Activated naive CD4-positive, alpha-beta T cell treated with anti-CD3 and anti-CD28 coated beads for 36 hours (primary cell): ENCODE results near the gene ANKRD33B. TPM values are rescaled to one million over a fixed set of nuclear protein-coding genes. Genes with fewer than 3 reads are reported as not detected.
A peak's percentile ranks its signal among the peaks of the same experiment; 100 is the strongest.
"Not testable (repeated sequence)": the region's sequence is repeated elsewhere in the genome, so short reads cannot be mapped to it uniquely, and the experiment has no call there.

Source experiments
- CTCF ChIA-PET: fragments of 350-600 bp; sonication (Branson Sonifier 250); formaldehyde crosslinking; loops from one replicate; lab custom pipeline; 2021; ENCODE audit warnings: antibody characterized with exemption; lab: Charles Lee
- DNase-seq: peaks from one replicate; pipeline ENCODE4 v3.0.0-alpha.2; 2020
- H3K27ac Mint-ChIP-seq: one replicate; pipeline ENCODE4 v1.8.0; 2021; ENCODE audit warnings: mild to moderate bottlenecking, mixed read lengths
- H3K27me3 Mint-ChIP-seq: one replicate; pipeline ENCODE4 v1.8.0; 2021; ENCODE audit warnings: low read depth, mixed read lengths
- H3K36me3 Mint-ChIP-seq: one replicate; pipeline ENCODE4 v1.8.0; 2021; ENCODE audit warnings: low read depth, mixed read lengths
- H3K4me1 Mint-ChIP-seq: one replicate; pipeline ENCODE4 v1.8.0; 2021; ENCODE audit warnings: low read depth, mixed read lengths
- H3K4me3 Mint-ChIP-seq: one replicate; pipeline ENCODE4 v1.8.0; 2021; ENCODE audit warnings: mild to moderate bottlenecking, moderate library complexity, mixed read lengths
- H3K9me3 Mint-ChIP-seq: one replicate; pipeline ENCODE4 v1.8.0; 2021; ENCODE audit warnings: mixed read lengths
- intact Hi-C: fragments of 100-400 bp; cut with micrococcal nuclease; formaldehyde crosslinking; loops from one replicate; pipeline ENCODE4 v1.15.1; 2023
- total RNA-seq, 2 experiments: library from RNA; stranded (reverse); gene quantifications; one replicate each; pipeline ENCODE4 v1.2.3, GENCODE V29; 2021

The ANKRD33B gene
- total RNA-seq, 2 experiments from 2014 or later = 1.9 to 2.5 TPM

DNA sequence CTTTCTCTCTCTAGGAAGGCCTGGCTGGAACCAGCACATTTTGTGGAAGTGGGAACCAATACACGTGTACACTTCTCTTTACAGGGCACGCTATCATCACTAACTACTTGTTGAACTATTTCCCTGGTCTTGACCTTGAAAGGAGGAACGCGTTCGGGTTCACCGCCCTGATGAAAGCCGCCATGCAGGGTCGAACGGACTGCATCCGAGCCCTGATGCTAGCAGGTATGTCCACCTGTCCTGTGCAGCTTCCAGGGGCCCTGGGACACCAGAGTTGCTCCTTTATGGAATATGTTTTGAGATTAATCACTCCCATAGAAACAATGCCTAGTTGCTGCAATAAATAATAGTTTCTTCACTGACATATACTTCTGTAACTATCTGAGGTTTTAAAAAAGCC, 74.1 kb downstream of the ANKRD33B start:
- peaks cover 38% of the 10 kb centered on the region for H3K4me1 Mint-ChIP-seq
- H3K9me3 Mint-ChIP-seq = peaks cover 11% of the 10 kb centered on the region
- CTCF ChIA-PET = interaction anchor here (2.7 kb wide), 1 partner anchor 10 kb away, joined by 8 read pairs; no protein-coding TSS in a partner anchor
- intact Hi-C loops = loop anchor here (10.0 kb wide), 1 partner anchor 383 kb away; the partner anchor contains the start of gene CCT5
- H3K27me3 Mint-ChIP-seq = no peaks in the 10 kb centered on the region
- DNase-seq = no peak
- no peak overlapping the region for H3K4me3 Mint-ChIP-seq
- H3K27ac Mint-ChIP-seq = no peak overlapping the region
- H3K36me3 Mint-ChIP-seq = peaks cover 9% of the 10 kb centered on the region

DNA sequence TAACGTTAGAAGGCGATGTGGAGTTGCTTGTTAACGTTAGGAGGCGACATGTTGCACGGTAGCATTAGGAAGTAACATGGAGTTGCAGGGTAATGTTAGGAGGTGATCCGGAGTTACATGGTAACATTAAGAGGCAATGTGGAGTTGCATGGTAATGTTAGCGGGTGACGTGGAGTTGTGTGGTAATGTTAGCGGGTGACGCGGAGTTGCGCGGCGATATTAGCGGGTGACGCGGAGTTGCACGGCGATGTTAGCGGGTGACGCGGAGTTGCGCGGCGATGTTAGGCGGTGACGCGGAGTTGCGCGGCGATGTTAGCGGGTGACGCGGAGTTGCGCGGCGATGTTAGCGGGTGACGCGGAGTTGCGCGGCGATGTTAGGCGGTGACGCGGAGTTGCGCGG, 74.9 kb downstream of the ANKRD33B start:
- CTCF ChIA-PET = interaction anchor here (2.7 kb wide), 1 partner anchor 11 kb away, joined by 8 read pairs; no protein-coding TSS in a partner anchor
- not testable (repeated sequence) for H3K27me3 Mint-ChIP-seq, H3K36me3 Mint-ChIP-seq, H3K4me3 Mint-ChIP-seq, H3K27ac Mint-ChIP-seq, DNase-seq
- Mint-ChIP-seq H3K4me1 (peaks cover 32% of the 10 kb centered on the region), H3K9me3 (peaks cover 11% of the 10 kb centered on the region)
- intact Hi-C loops = loop anchor here (10.0 kb wide), 1 partner anchor 384 kb away; the partner anchor contains the start of gene CCT5

DNA sequence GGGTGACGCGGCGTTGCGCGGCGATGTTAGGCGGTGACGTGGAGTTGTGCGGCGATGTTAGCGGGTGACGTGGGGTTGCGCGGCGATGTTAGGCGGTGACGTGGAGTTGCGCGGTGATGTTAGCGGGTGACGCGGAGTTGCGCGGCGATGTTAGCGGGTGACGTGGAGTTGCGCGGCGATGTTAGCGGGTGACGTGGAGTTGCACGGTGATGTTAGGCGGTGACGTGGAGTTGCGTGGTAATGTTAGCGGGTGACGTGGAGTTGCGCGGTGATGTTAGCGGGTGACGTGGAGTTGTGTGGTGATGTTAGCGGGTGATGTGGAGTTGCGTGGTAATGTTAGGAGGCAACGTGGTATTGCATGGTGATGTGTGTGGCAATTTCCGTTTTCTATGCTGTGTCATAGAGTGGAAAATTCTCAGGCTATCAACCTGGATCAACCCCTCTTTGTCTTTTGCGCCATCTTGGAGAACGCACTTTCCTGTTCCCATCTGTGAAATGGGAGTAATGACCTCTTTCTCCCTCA, 76.0 kb downstream of the ANKRD33B start:
- Mint-ChIP-seq H3K4me3 (no peak overlapping the region), H3K36me3 (peaks cover 9% of the 10 kb centered on the region), H3K27ac (no peak overlapping the region), H3K27me3 (peaks cover 11% of the 10 kb centered on the region), H3K4me1 (peaks cover 27% of the 10 kb centered on the region), H3K9me3 (peaks cover 11% of the 10 kb centered on the region)
- intact Hi-C loops = loop anchor here (10.0 kb wide), 1 partner anchor 385 kb away; the partner anchor contains the start of gene CCT5
- CTCF ChIA-PET = no interaction called here
- no peak for DNase-seq

DNA sequence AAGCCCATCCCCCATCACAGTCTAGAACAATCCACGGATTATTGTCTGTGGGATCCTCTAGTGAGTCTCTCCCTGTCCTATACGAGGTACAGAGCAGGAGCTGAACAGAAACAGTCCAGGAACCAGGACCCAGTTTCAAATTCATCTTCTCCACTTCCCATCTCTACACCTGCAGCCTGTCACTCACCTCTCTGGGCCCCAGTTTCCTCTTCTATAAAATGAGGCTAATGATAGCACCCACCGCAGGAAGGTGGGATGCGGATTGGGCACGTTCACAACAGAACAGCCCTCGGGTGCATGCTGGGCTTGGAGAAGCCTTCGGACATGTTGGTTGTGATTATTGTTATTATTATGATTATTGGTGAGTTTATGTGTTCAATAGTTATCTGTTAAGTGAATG, 78.5 kb downstream of the ANKRD33B start:
- peaks cover 11% of the 10 kb centered on the region for H3K27me3 Mint-ChIP-seq
- no peak for DNase-seq
- H3K36me3 Mint-ChIP-seq = peaks cover 9% of the 10 kb centered on the region
- H3K9me3 Mint-ChIP-seq = peaks cover 11% of the 10 kb centered on the region
- intact Hi-C loops = no loop called here
- H3K27ac Mint-ChIP-seq = no peak overlapping the region
- no peak overlapping the region for H3K4me3 Mint-ChIP-seq
- H3K4me1 Mint-ChIP-seq = peaks cover 12% of the 10 kb centered on the region
- CTCF ChIA-PET = no interaction called here

DNA sequence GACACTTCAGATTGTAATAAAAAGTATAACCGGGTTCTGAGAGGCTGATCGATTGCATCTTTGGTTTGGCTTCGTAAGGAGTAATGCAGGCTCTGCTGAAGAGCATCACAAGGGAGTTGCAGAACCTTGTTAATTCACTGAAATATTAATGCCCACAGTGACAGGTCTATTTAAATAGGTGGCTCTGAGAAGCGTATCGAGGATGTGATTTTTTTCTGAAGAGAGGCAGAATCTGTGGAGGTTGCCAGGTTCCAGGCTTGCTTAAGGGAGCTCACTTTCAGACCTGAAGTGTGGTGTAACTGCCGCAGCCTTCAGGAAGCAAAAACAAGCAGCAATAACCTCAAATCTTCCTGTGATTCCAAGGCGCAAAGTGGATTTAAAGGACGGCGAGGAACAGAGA, 80.3 kb downstream of the ANKRD33B start:
- intact Hi-C loops = no loop called here
- Mint-ChIP-seq H3K9me3 (peaks cover 6% of the 10 kb centered on the region), H3K36me3 (peaks cover 6% of the 10 kb centered on the region), H3K4me3 (no peak overlapping the region), H3K27ac (no peak overlapping the region), H3K4me1 (peaks cover 12% of the 10 kb centered on the region), H3K27me3 (peaks cover 11% of the 10 kb centered on the region)
- DNase-seq = no peak
- CTCF ChIA-PET = no interaction called here

DNA sequence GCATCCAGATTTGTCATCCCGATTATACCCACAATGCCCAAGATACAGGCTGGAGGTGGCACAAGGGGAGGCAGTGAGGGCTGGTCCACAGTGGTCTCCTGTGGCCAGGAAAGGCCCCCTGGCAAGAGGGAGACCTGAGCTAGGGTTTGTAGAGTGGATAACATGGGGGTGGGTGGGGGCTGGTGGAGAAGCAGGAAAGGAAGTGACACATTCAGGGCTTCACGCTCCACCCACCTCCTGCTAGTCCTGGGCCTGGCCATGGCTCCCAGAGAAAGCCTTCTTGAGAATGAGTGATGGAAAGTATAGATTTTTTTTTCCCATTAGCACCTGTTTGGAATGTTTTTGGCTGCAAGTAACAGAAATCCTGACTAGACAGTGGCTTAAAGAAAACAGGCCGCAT, 81.3 kb downstream of the ANKRD33B start:
- no peak overlapping the region for H3K27ac Mint-ChIP-seq

DNA sequence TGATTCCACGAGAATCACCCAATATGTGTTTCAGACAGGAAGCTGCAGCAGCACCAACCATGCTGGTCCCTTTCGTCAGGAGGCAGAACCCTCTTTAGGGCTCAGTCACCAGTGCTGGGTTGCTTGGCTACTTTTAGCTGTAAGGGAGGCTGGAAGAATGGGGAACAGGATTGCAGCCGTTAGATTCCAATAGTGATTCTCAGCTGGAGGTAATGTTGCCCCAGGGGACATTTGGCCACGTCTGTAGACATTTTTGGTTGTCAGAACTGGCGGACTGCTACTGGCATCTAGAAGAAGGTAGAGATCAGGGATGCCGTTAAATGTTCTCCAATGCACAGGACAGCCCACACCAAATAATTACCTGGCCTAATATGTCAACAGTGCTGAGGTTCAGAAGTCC, 81.8 kb downstream of the ANKRD33B start:
- Mint-ChIP-seq H3K27ac (no peak overlapping the region), H3K36me3 (peaks cover 1% of the 10 kb centered on the region), H3K4me3 (no peak overlapping the region), H3K4me1 (peaks cover 12% of the 10 kb centered on the region), H3K27me3 (peaks cover 11% of the 10 kb centered on the region), H3K9me3 (no peaks in the 10 kb centered on the region)
- intact Hi-C loops = no loop called here
- no peak for DNase-seq
- CTCF ChIA-PET = no interaction called here

More for the DNA sequence above, 81.3 kb downstream of the ANKRD33B start:
- Mint-ChIP-seq H3K4me1 (peaks cover 12% of the 10 kb centered on the region), H3K27me3 (peaks cover 11% of the 10 kb centered on the region), H3K4me3 (no peak overlapping the region), H3K9me3 (peaks cover 2% of the 10 kb centered on the region), H3K36me3 (peaks cover 3% of the 10 kb centered on the region)
- intact Hi-C loops = no loop called here
- CTCF ChIA-PET = no interaction called here
- DNase-seq = peak; percentile 25

DNA sequence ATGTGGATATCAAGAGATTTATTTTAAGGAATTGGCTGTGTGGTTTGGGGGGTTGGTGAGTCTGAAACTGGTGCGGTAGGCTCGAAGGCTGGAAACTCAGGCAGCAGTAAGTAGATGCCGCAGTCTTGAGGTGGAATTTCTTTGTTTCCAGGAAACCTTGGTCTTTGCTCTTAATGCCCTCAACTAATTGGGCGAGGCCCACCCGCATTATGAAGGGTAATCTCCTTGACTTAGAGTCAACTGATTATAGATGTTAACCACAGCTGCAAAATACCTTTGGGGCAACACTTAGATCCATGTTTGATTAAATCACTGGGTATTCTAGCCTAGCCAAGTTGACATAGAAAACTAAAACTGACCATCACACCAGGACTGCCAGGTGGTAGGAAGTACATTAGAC, 83.8 kb downstream of the ANKRD33B start:
- no peak for DNase-seq
- H3K27ac Mint-ChIP-seq = no peak overlapping the region
- CTCF ChIA-PET = no interaction called here
- peaks cover 11% of the 10 kb centered on the region for H3K27me3 Mint-ChIP-seq
- H3K9me3 Mint-ChIP-seq = no peaks in the 10 kb centered on the region
- intact Hi-C loops = no loop called here
- H3K4me1 Mint-ChIP-seq = peaks cover 12% of the 10 kb centered on the region
- peaks cover 1% of the 10 kb centered on the region for H3K36me3 Mint-ChIP-seq
- no peak overlapping the region for H3K4me3 Mint-ChIP-seq

DNA sequence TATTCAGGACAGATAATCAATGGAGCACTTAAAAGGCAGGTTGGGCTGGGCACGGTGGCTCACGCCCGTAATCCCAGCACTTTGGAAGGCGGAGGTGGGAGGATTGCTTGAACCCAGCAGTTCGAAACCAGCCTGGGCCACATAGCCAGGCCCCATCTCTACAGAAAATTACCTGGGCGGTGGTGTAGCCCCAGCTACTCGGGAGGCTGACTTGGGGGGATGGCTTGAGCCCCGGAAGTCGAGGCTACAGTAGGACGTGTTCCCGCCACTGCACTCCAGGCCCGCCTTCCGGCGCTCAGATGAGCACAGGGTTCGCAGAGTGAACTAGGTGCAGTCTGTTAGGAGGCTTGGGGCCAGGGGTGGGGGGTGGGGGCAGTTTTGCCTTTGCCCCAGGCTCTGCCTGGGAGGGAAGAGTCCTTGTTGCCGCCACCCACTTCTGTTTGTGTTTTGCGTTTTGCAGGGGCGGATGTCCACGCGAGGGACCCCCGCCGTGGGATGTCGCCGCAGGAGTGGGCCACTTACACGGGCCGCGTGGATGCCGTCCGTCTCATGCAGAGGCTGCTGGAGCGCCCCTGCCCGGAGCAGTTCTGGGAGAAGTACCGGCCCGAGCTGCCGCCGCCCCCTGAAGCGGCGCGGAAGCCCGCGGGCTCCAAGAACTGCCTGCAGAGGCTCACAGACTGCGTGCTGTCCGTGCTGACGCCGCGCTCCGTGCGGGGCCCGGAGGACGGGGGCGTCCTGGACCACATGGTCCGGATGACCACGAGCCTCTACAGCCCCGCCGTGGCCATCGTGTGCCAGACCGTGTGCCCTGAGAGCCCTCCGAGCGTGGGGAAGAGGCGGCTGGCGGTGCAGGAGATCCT, 85.2 kb downstream of the ANKRD33B start:
- CTCF ChIA-PET = no interaction called here
- H3K27ac Mint-ChIP-seq = no peak overlapping the region
- no peaks in the 10 kb centered on the region for H3K9me3 Mint-ChIP-seq
- no peak overlapping the region for H3K4me3 Mint-ChIP-seq
- DNase-seq = no peak
- intact Hi-C loops = no loop called here
- peaks cover 12% of the 10 kb centered on the region for H3K4me1 Mint-ChIP-seq
- H3K27me3 Mint-ChIP-seq = peaks cover 7% of the 10 kb centered on the region
- peaks cover 1% of the 10 kb centered on the region for H3K36me3 Mint-ChIP-seq

DNA sequence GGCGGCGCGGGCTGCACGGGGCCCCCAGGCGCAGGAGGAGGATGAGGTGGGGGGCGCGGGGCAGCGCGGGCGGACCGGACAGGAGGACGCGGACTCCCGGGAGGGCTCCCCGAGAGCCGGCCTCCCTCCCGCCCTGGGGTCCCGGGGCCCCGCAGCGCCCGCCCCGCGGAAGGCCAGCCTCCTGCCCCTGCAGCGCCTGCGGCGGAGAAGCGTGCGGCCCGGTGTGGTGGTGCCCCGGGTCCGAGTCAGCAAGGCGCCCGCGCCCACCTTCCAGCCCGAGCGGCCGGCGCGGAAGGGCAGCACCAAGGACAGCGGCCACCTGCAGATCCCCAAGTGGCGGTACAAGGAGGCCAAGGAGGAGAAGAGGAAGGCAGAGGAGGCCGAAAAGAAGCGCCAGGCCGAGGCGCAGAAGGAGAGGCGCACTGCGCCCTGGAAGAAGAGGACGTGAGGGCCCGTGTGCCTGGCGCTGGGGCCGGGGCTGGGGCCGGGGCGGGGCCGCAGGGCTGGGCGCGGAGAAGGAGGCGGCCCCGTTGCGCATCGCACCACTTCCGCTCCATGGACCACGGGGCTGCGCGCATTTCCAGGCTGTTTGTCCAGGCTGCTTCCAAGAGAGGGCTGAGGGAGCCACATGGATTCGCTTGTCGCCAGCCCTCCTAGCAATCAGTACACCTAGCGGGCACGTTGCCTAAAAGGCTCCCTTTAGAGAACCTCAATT, 86.0 kb downstream of the ANKRD33B start:
- Mint-ChIP-seq H3K36me3 (peaks cover 1% of the 10 kb centered on the region), H3K27me3 (no peaks in the 10 kb centered on the region), H3K9me3 (no peaks in the 10 kb centered on the region), H3K4me3 (no peak overlapping the region), H3K27ac (no peak overlapping the region), H3K4me1 (peaks cover 6% of the 10 kb centered on the region)
- intact Hi-C loops = no loop called here
- CTCF ChIA-PET = no interaction called here
- no peak for DNase-seq

DNA sequence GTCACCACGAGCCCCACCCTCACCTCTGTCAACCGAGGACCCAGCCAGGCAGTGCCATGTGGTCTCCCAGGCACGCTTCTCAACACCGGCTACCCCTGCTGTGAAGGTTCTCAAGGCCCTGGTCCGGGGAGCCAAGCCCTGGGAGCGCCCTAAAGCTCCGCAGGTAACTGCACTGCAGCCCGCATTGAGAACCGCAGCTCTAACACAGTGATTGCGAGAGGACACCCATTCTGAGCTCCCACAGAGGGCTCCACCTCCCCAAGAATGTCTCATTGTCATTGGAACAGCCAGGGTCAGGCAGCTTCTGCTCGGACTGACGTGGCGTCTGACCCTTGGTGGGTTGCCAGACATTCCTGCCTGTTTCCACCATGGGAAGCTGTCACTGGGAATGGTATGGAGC, 88.3 kb downstream of the ANKRD33B start:
- H3K9me3 Mint-ChIP-seq = no peaks in the 10 kb centered on the region
- no peak for DNase-seq
- CTCF ChIA-PET = no interaction called here
- no peak overlapping the region for H3K4me3 Mint-ChIP-seq
- H3K4me1 Mint-ChIP-seq = no peaks in the 10 kb centered on the region
- no peaks in the 10 kb centered on the region for H3K27me3 Mint-ChIP-seq
- H3K27ac Mint-ChIP-seq = no peak overlapping the region
- intact Hi-C loops = no loop called here
- peaks cover 1% of the 10 kb centered on the region for H3K36me3 Mint-ChIP-seq

DNA sequence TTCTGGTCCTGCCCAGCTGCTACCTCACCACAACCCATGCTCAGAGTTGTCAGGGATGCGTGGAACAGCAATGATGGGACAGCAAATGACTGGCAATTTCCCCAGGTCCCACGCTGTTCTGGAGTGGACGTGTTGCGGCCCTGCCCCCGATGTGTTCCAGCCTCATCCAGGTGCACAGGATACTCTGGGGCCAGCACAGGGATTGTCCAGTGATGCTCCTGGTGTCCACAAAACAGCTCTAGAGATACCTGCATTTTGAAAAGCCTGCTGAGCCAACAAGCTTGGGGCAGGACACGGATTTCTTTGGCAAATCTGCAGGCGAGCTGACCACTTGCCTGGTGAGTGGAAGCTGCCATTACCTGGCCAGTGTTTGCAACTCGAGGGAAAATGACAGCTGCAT, 88.7 kb downstream of the ANKRD33B start:
- CTCF ChIA-PET = no interaction called here

More for the DNA sequence above, 88.7 kb downstream of the ANKRD33B start:
- Mint-ChIP-seq H3K36me3 (peaks cover 1% of the 10 kb centered on the region), H3K4me1 (no peaks in the 10 kb centered on the region), H3K9me3 (no peaks in the 10 kb centered on the region), H3K27me3 (no peaks in the 10 kb centered on the region), H3K27ac (no peak overlapping the region), H3K4me3 (no peak overlapping the region)
- intact Hi-C loops = no loop called here
- no peak for DNase-seq
